AG08396 (cell line): Measurements from ENCODE around the gene MED27.
"Not testable (repeated sequence)": the region's sequence is repeated elsewhere in the genome, so short reads cannot be mapped to it uniquely, and the experiment has no call there.

Experiments
- DNase-seq: peaks from one replicate; pipeline ENCODE4 v3.0.0; 2012; ENCODE audit warnings: low spot score, mixed read lengths

Gene MED27

GRCh38 chr9:131963072-131964030 is 116.3 kb downstream of the MED27 start:
- no peak for DNase-seq

- DNase-seq, result no peak
Observed at GRCh38 chr9:131961496-131961880, 118.2 kb downstream of the MED27 start.

GRCh38 chr9:131960851-131961495 is 118.7 kb downstream of the MED27 start:
- no peak for DNase-seq

GRCh38 chr9:131960311-131960710 is 119.4 kb downstream of the MED27 start:
- no peak for DNase-seq

GRCh38 chr9:131959887-131960286 is 119.8 kb downstream of the MED27 start:
- DNase-seq, result no peak

- DNase-seq, result no peak
Observed at GRCh38 chr9:131959056-131959455, 120.6 kb downstream of the MED27 start.

- DNase-seq, result no peak
Observed at GRCh38 chr9:131954299-131954698, 125.4 kb downstream of the MED27 start.

GRCh38 chr9:131951905-131952304 is 127.8 kb downstream of the MED27 start:
- DNase-seq, result peak; percentile 47

GRCh38 chr9:131951155-131951554 is 128.5 kb downstream of the MED27 start:
- no peak for DNase-seq

- no peak for DNase-seq
Observed at GRCh38 chr9:131950487-131950886, 129.2 kb downstream of the MED27 start.

GRCh38 chr9:131946180-131946579 is 133.5 kb downstream of the MED27 start:
- no peak for DNase-seq

GRCh38 chr9:131943351-131943841 is 136.3 kb downstream of the MED27 start:
- no peak for DNase-seq

- DNase-seq, result no peak
Observed at GRCh38 chr9:131942146-131942720, 137.4 kb downstream of the MED27 start.

- DNase-seq, result no peak
Observed at GRCh38 chr9:131937451-131937850, 142.2 kb downstream of the MED27 start.

GRCh38 chr9:131936929-131937328 is 142.7 kb downstream of the MED27 start:
- no peak for DNase-seq

- no peak for DNase-seq
Observed at GRCh38 chr9:131934673-131935072, 145.0 kb downstream of the MED27 start.

- DNase-seq, result no peak
Observed at GRCh38 chr9:131927091-131927490, 152.6 kb downstream of the MED27 start.

- DNase-seq, result no peak
Observed at GRCh38 chr9:131926360-131926922, 153.2 kb downstream of the MED27 start.

GRCh38 chr9:131925677-131926177 is 153.9 kb downstream of the MED27 start:
- DNase-seq, result no peak

- DNase-seq, result no peak
Observed at GRCh38 chr9:131923766-131924165, 155.9 kb downstream of the MED27 start.

- no peak for DNase-seq
Observed at GRCh38 chr9:131923132-131923671, 156.5 kb downstream of the MED27 start.

GRCh38 chr9:131921635-131922034 is 158.0 kb downstream of the MED27 start:
- DNase-seq, result not testable (repeated sequence)
